Astrocyte of the hippocampus (primary cell): ENCODE data around the gene BMPR1B.
A peak's percentile ranks its signal among the peaks of the same experiment; 100 is the strongest.
"Not testable (repeated sequence)": the region's sequence is repeated elsewhere in the genome, so short reads cannot be mapped to it uniquely, and the experiment has no call there.

Experiments used
- DNase-seq: peaks from one replicate; pipeline ENCODE4 v3.0.0; 2011; ENCODE audit warnings: low read depth, low spot score

Gene BMPR1B

DNA sequence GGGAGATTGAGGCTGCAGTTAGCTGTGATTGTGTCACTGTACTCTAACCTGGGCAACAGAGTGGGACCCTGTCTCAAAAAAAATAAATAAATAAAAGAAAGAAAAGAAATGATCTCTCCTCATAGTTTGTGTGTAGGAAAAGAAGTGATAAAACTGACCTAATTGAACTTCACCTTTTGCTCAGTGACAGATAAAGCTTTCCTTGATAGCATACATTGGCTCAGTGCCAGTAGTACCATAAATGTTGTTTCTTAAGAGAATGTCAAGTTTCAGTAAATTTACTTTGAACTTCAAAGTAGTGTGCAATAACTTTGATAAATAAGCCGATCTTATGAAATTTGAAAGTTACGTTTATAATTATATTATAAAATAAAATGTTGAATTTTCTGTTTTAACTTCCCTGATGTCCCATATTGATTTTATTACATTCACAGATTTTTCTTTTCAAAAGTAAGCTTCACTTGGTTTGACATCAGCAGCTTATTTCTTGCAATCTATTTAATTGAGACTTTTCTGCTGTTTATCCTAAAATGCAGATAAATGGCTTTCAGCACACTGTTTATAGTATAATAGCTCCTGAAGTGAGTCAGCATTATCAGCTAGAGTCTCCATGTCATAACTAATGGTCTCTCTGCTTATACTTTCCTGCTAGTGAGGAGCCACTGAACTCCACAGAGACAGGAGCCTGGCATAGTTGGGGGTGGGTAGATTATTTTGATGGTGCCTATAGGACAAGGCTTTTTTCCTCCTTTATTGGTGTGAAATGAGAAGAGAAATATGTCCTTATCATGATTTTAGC, 330.1 kb downstream of the BMPR1B start:
- DNase-seq: no peak

DNA sequence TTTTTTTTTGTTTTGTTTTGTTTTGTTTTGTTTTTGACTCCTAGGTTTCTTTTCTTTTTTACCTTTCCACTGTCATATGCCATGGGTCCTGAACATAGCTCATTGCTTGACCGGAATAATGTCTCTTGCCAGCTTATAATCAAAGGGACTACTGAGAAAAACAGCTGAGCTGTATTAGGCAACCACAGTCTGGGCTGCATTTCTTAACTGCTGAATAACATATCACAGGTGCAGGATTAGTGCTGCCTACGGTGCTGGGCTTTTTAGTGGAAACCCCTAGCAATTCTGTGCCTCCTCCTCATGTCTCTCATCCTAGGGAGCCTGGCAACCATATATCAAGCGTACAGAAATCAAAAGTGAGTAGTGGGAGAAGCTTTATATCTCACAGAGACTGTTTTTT, 333.5 kb downstream of the BMPR1B start:
- DNase-seq: peak; percentile 62

DNA sequence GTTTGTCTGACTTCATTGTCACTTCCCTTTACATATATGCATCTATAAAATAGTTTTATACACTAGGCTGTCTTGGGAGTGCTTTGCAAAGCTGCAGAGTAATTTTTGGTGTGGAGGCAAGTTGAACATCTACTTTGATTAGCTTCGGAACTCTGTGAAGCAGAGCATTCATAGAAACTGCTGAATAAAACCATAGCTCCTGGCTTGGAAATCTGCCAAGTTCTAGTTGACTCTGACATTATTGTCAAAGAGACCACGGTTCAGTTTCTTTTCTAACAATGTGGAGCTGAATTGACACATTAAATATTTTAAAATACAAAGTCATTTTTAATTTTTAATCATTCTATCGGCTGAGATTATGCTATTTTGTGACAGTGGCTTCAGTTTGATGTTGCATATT, 335.0 kb downstream of the BMPR1B start:
- DNase-seq: peak; percentile 50

DNA sequence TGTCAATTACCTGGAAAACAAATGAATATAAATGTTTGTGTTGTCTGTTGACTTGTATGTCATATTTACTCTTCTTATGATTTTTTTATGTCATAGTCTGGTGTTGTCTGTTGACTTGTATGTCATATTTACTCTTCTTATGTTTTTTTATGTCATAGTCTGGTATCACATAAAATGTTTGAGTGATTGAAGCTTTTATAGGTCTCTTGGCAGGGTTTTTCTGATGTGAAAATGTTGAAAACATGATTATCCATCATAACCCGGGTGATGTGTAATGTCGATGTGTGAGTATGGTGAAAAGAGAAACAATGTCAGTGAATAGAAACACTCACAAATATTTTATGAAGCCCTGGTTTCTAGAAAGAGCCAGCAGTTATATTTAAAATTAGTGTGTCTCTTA, 335.7 kb downstream of the BMPR1B start:
- no peak for DNase-seq

DNA sequence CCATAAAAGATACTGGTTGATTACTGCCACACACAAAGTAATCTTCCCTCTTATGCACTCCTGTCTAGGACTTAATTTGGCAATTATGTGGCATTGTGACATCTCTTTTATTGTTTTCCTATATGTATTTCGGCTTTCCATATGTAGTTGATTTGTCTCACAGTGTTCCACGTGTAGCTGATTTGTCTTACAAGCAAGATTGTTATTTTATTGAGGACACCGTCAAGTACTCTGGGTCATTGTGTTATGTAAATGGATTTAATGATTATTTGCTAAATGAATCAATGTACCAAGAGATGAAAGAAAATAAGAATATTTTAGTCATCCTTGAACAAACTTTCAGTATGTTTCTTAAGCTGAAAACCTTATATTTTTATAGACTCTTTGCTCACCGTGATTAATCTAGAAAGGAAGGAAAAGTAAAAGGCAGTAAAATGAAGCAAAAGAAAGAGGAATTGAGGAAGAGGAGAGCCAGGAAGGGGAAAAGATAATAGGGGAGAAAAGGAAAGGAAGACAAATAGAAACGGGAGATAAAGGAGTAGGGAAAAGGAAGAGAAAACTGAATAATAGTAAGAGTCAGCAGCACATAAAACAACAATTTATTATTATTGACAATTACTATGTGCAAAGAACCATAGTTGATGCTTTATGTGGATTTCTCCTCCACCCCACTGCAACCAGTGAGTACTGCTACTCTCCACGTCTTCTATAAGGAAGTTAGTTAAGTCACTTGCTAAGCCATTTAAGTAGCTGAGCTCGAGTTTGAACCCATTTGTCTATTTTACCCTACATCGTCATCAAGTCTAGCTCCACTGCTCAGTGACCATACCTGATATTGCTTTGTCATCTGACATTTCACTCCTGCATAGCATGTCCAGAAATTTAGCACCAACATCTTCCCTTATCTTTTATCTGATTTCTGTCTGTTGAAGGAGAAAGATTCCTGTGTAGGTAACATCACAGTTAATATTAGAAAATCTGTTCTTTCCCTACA, 336.5 kb downstream of the BMPR1B start:
- DNase-seq: no peak

DNA sequence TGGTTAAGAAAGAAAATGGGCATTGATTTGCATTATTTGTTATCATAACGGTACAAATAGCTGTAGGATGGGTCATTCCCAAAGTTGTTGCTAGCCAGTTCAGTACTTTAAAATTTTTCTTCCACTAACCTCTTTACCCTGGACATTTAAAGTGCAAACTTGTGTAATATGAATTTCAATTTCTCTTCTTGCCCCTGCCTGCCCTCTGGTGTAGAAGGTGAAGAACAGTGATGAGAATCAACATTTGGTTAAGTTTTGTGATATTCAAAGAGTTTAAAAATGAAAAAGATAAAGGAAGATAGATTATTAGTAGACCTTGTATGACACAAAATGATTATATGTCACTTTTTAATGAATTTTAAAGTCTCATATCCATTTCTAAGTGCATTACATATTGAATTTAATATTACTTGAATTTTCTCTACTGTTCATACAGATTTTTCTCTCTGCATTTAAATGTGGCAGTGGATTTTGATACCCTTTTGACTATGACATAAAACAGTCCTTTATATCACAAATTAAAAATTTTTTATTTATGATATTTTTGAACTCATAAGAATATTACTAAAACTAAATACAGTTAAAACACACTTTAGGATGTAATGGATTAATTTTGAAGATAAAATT, 337.7 kb downstream of the BMPR1B start:
- peak; percentile 74 for DNase-seq

DNA sequence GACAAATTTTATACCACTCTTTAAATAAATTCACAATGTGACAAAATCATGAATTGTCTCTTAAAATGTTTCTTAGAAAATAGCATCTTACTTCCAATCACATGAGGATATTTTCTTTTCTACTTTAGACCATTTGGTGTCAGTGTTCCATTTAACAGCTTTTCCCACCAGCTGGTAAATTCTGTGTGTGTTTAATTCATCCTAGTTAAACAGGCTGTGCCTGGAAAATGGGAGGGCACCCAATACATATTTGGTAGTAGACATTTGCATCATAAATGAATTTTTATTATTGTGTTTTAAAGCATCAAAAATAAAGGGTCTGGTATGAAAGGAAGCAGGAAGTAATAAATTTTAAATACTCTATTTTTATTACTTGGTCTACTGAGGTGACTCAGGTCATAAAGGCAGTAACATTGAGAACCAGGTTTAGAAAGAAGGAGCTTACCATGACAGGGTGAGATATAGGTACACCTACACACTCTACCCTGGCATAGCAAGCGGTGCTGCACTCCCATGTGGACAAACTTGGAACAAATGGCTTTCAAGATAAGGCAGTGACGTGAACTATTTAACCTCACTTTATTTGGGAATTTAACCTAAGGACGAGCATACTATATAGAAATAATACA, 344.5 kb downstream of the BMPR1B start:
- DNase-seq: no peak

DNA sequence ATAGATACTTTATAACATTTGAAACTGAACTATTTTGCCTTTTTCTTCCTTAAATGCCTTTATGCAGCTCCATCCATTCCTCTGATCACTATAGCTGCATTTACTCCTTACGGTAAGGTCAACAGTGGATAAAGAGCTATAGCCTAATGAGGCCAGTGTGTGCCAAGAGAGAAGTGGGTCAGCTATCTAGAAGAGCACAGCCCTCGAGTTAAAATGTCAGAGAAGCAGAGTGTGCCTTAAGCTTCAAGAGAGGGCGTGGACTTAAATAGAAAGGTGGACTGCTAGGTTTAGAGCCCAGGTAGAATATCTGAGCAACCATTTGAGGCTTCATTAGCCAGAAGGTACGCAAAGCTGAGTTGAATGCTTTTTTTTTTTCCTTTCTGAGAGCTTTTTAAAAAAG, 347.4 kb downstream of the BMPR1B start:
- DNase-seq: no peak

DNA sequence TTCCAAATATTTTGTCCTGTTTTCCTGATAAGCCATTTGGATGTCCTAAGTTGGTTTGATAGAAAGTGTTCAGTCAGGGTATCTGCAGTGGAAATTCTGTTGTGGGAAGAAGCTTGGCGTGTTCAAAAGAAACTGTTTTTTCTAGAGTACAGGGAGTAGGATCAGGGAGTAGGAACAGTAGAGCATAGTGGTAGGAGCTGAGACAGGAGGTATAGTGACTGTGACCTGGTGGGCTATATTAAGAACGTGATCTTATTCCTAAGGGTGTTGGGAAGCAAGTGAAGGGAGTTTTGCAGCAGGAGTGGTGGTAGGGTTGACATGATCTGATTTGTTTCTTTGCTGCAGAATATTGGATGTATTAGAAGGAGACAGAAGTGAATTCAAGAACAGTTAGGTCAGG, 348.2 kb downstream of the BMPR1B start:
- no peak for DNase-seq

DNA sequence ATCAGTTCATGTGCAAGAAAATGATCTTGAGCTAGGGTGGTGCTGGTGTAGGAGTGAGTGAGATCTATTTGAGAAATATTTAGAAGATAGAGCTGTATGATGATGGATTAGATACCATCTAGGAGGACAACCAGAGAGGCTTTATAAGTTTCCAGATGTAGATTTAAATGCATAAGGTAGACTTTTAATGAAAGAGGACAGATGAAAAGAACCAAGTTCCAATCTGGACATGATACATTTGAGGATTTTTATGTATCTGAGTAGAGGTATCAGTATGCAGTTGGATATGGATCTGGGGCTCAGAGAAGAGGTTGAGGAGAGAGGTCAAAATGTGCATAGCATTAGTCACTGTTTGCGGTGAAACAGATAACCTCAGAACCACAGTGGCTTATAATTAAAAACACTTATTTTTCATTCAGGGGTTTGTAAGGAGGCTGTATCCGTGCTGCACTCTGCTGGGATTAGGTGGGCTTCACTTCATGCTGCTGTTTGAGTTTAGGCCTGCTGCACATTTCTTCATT, 348.7 kb downstream of the BMPR1B start:
- DNase-seq: no peak

DNA sequence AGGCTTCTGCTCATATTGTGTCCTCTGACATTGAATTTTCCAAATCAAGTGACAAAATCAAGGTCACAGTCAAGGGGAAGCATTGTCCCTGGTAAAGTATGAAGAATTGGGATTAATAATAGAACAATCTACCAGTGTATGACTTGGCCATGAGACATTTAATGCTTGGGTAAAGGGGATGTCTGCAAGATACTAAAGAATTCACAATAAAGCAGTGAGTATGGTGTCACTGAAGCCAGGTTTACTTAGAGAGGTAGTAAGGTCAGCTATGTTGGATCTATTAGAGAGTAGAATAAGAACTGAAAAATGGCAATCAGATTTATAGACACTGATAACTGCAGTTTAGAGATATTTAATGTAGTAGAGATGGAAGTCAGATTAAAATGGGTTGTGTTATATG, 349.2 kb downstream of the BMPR1B start:
- DNase-seq: no peak

DNA sequence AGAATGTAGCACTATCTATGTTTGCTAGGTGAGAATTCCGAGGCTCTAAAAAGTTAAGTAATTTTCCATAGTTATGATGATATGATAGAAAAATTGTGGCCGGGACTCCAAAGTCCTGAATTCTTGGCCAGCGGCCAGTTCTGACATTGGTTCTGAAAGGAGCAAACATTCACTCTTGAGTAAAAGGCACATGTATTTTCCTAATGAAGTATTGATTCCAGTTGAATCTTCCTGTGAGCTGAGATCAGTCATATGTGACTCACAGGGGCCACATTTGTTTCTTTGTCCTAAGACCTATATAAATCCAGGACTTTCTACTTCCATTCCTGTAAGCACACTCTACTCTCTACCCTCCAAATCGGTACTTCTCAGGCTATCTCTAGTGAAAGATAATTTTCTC, 349.9 kb downstream of the BMPR1B start:
- no peak for DNase-seq

DNA sequence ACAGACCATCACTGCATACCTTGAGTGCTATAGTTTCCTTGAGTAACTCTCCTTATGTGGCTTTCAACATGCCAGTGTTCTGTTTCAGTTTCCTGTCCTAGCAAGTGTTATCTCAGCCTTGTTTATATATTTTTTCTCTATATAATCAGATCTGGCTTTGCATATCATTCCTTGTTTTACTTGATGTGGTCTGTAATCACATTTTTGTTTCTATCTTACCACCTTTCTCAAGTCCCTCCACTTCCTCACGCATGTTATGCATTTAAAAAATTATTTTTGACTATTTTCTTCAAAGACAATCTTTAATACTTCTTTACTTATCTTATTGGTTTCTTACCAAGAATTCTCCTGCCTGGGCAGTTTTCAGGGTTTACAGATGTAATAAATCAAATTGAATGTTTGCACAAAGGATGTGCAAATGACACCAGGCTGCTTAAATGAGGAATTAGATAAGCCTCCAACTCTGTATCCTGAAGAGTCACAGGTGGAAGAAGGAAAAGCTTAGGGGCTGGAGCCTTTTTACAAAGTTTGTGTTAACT, 351.2 kb downstream of the BMPR1B start:
- DNase-seq: no peak

DNA sequence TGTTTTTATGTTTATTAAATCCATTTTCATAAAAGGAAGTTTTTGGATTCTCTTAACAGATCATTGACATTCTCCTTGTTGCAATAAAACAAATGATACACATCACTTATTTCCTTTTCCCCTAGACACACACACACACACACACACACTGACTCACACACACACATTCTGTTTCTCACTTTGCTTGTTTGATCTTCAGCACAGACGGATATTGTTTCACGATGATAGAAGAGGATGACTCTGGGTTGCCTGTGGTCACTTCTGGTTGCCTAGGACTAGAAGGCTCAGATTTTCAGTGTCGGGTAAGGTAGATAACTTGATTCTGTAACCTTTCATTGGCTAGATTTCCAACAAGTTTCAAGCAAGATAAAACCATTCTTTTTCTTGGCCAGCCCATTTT, 356.8 kb downstream of the BMPR1B start:
- no peak for DNase-seq

DNA sequence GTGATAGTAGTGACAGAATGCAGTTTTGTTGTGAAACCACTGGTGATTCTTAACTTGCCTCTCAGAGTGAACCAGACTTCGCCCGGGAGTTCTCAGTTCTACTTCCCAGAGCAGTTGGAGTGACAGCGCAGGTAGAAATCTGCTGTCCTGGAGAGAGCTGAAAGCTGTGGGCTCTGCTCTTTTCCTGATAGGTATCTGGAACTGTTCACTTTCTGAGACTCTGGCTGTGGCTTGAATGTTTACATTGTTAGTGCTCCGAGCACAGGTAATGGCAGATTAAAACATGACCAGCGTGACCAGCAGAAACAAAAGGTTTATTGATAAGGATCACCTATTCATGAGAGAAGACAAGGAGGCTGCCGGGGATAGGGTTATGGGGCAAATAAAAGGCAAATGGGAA, 360.7 kb downstream of the BMPR1B start:
- DNase-seq: no peak

DNA sequence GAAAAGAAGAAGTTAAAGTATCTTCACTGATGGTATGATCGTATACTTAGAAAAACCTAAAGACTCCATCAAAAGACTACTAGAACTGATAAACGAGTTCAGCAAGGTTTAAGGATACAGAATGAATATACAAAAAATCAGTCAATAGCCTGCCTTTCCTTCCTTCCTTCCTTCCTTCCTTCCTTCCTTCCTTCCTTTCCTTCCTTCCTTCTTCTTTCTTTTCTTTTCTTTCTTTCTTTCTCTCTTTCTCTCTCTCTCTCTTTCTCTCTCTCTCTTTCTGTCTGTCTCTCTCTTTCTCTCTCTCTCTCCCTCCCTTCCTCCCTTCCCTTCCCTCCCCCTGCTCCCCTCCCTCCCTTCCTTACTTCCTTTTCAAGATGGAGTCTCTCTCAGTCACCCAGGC, 362.7 kb downstream of the BMPR1B start:
- DNase-seq: no peak

DNA sequence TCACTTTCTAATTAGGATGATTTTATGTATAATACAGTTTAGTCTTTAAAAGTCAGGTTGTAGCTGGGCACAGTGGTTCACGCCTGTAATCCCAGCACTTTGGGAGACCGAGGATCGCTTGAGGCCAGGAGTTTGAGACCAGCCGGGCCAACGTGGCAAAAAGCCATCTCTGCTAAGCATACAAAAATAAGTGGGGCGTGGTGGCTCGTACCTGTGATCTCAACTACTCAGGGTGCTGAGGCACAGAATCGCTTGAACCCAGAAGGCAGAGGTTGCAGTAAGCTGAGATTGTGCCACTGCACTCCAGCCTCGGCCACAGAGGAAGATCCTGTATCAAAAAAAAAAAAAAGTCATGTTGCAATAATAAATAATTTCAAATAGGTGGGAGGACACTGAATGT, 364.2 kb downstream of the BMPR1B start:
- DNase-seq: no peak

DNA sequence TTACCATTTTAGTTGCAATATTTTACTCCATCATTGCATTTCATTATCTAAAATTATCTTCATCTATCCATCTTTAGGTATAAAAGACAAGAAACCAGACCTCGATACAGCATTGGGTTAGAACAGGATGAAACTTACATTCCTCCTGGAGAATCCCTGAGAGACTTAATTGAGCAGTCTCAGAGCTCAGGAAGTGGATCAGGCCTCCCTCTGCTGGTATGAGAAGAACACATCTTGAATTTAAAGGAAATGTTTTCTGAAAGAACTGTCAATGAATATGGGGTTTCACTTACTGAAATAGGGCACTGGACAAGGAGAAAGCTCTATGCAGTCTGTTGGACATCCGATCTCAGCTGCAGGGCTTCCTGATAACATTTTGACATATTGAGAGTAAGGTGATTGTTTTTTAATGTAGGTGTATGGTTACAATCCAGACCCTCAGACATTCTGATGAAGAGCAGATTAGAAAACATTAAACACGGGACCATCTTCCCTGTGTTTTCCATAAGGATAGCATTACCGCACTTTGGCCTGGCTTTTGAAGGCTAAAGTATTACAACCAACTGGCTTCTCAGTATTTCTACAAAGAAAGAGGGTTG, 367.2 kb downstream of the BMPR1B start:
- peak; percentile 75 for DNase-seq

DNA sequence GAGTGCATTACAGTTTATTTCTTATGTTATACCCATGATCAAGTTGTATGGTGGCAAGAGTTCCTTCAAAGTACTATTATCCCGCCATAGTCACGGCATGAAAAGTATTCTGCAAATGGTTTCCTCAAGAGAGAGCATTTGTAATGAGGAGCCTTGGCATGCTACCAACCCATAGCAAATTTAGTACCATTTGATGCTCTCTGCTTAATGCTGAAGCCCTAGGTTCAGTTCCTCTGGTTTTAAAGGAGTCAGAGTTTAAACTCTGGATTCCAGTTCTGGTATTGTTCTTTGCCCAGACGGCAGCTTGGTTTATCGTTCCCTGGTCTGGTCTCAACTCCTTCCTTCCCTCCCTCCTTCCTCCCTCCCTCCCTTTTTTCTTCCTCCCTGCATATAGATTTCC, 371.3 kb downstream of the BMPR1B start:
- DNase-seq: peak; percentile 21

DNA sequence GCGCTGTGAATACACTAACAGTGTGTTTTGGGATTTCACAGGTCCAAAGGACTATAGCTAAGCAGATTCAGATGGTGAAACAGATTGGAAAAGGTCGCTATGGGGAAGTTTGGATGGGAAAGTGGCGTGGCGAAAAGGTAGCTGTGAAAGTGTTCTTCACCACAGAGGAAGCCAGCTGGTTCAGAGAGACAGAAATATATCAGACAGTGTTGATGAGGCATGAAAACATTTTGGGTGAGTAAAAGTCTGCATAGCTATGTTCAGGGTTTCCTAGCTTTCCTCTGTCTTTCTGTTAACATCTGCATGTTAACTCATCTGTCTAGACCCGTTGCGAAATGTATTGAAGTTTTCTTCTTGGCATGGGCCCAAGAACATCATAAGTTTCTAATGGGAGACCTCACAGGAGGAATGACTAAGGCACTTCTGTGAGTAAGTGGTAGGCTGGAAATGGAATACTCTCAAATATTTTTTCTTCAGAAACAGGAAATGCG, 372.1 kb downstream of the BMPR1B start:
- DNase-seq: peak; percentile 96

DNA sequence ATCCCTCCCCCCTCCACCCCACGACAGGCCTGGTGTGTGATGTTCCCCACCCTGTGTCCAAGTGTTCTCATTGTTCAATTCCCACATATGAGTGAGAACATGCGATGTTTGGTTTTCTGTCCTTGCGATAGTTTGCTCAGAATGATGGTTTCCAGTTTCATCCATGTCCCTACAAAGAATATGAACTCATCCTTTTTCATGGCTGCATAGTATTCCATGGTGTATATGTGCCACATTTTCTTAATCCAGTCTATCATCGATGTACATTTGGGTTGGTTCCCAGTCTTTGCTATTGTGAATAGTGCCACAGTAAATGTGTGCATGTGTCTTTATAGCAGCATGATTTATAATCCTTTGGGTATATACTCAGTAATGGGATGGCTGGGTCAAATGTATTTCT, 376.3 kb downstream of the BMPR1B start:
- not testable (repeated sequence) for DNase-seq
